HG03575 (cell line): Measurements from ENCODE around the gene KDM4C.
"Not testable (repeated sequence)": the region's sequence is repeated elsewhere in the genome, so short reads cannot be mapped to it uniquely, and the experiment has no call there.

ENCODE experiments used
- ATAC-seq: cut with Tn5 transposase; IDR thresholded peaks from one replicate; pipeline ENCODE4 v1.9.1; 2021; ENCODE audit not compliant: unreplicated experiment, insufficient number of reproducible peaks, low FRiP score; ENCODE audit errors: extremely low read depth

Gene KDM4C

GRCh38 chr9:6757456-6758247 lies at the start of gene KDM4C:
Gene KDM4C (plus strand): TSS chr9:6757973. CDS start chr9:6792989, 35,016 bp downstream.
- peak; percentile 30 for ATAC-seq

DNA sequence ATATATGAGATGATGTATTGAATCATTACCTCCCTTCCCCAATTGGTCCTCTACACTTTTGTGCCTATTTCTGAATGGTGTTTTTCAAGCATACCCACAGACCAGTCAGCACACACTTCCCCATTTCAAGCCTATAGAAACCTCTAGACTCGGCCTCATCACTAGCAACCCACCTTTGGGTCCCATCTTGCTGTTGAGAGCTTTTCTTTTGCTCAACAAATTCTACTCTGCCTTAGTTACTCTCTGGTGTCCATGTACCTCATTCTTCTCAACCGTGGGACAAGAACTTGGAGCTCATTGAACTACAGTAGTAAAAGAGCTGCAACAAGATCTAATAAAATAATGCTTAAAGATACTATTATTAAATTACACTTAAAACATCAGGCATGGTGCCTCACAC lies 49.0 kb upstream of the KDM4C start:
- no peak for ATAC-seq

GRCh38 chr9:6711403-6711802 lies 46.4 kb upstream of the KDM4C start:
- ATAC-seq, result no peak

GRCh38 chr9:6712041-6712440 lies 45.7 kb upstream of the KDM4C start:
- no peak for ATAC-seq

DNA sequence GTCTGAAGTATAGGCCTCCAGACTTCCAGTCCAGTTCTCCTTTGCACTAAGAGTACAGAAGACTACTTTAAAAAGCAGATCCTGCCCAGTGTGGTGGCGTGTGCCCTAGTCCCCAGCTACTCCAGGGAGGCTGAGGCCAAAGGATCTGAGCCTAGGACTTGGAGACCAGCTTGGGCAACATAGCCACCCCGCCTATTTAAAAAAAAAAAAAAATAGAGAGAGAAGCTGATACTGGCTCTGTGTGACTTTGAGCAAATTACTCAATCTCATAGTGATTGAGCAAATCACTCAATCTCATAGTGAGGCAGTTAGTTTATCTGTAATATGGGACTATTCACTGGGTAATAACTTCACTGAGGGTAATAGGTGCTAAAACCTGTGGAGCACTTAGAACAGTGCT lies 43.6 kb upstream of the KDM4C start:
- ATAC-seq, result no peak

DNA sequence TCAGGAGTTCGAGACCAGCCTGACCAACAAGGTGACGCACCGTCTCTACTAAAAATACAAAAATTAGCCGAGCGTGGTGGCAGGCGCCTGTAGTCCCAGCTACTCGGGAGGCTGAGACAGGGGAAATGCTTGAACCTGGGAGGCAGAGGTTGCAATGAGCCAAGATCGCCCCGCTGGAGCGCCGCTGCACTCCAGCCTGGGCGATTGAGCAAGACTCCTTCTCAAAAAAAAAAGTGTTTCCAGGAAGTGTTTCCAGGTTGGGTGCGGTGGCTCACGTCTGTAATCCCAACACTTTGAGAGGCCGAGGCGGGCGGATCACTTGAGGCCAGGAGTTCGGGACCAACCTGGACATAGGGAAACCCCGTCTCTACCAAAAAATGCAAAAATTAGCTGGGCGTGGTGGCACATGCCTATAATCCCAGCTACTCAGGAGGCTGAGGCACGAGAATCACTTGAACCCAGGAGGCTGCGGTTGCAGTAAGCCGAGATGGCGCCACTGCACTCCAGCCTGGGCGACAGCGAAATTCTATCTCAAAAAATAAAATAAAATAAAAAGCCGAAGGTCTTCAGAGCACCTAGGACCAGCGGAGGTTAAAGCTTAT lies 42.5 kb upstream of the KDM4C start:
- not testable (repeated sequence) for ATAC-seq

GRCh38 chr9:6715755-6716643 lies 41.8 kb upstream of the KDM4C start:
- ATAC-seq, result no peak

GRCh38 chr9:6716766-6717165 lies 41.0 kb upstream of the KDM4C start:
- no peak for ATAC-seq

DNA sequence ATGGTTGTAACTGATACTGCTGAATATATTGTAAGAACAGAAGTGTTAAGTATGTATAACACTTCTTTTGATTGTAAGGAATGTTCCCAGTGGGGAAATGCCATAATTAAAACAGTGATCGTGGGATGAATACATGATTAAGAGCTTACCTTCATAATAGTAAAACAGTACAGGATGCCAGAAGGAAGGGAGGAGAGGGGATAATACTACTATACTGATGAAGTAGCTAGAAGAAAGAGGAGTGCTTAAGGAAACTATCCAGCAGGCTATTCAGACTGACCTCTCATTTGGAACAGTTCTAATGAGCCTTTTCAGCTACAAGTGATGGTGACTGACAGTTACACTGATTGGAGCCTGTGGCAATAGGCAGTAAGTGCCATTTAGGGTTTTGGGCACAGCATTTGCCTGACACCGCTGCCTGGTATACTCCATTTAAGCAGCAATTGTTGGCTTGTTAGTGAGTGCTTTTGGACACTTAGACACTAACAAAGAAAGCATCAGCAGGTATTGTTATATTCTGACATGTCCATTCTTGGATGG lies 33.8 kb upstream of the KDM4C start:
- no peak for ATAC-seq

DNA sequence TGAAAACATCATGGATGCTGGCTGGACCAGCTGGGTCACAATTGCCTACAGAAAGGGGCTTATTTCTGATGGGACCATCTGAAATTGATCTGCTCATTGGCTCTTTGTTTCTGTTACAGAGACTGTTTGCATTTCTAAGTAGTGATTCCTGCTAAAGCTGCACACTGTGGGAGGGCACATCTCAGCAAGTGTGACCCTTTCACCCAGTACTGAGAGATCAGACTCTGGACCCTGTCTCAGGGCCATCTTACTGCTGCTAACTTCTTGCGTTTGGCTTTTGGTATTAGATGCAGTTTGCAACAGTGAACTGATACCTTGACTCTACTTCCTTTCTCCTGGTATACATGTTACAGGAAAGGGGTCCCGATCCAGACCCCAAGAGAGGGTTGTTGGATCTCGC lies 24.5 kb upstream of the KDM4C start:
- no peak for ATAC-seq

- ATAC-seq, result no peak
Measured at GRCh38 chr9:6733831-6734230, 23.9 kb upstream of the KDM4C start.

DNA sequence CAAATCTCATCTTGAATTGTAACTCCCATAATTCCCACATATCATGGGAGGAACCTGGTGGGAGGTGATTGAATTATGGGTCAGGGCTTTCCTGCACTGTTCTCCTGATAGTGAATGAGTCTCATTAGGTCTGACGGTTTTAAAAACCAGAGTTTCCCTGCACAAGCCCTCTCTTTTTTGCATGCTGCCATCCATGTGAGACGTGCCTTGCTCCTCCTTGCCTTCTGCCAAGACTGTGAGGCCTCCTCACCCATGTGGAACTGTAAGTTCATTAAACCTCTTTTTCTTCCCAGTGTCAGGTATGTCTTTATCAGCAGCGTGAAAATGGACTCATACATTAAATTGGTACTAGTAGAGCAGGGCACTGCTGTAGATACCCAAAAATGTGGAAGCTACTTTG lies 22.4 kb upstream of the KDM4C start:
- no peak for ATAC-seq

DNA sequence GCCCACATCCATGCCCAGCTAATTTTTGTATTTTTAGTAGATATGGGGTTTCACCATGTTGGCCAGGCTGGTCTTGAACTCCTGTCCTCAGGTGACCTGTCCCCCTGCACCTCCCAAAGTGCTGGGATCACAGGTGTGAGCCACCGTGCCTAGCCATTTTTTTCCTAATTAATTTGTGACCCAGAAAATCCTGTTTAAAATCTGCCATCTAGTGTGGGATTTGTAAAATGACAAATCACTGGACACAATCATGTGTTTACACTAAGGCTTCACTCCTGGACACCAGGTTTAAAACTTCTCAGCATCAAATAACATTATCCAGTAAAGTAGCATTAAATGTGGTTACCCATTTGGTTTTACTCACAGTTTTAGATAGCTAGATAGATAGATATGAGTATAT lies 18.6 kb upstream of the KDM4C start:
- no peak for ATAC-seq

DNA sequence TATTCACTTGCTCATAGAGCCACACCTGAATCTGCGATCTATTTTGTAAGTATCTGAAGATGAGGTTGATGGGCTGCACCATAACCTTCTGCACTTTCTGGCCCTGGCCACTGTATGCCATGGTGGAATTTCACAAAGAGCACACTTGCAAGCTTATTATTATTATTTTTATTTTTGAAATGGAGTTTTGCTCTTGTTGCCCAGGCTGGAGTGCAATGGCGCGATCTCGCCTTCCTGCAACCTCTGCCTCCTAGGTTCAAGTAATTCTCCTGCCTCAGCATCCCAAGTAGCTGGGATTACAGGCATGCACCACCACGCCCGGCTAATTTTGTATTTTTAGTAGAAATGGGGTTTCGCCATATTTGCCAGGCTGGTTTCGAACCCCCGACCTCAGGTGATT lies 8.9 kb upstream of the KDM4C start:
- not testable (repeated sequence) for ATAC-seq

GRCh38 chr9:6754861-6755260 lies 2.9 kb upstream of the KDM4C start:
- not testable (repeated sequence) for ATAC-seq

DNA sequence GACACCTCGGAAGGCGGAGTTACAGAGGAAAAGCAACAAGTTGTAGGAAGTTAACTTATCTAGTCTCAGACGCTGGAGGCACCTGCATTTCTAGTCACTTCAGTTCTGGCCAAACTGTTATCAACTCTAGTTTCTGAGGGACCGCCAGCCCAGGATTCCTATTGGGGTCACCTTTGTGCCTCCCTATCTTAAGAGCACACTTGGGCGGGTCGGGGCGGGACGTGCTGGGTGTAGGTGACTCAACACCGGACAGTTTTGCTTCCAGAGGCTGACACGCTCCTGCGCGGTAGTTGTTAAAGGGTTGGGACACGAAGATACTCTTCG lies 679 bp upstream of the KDM4C start:
- ATAC-seq, result peak; percentile 6

- no peak for ATAC-seq
Measured at GRCh38 chr9:6758248-6758497, 400 bp downstream of the KDM4C start.

- no peak for ATAC-seq
Measured at GRCh38 chr9:6758498-6759184, 868 bp downstream of the KDM4C start.

DNA sequence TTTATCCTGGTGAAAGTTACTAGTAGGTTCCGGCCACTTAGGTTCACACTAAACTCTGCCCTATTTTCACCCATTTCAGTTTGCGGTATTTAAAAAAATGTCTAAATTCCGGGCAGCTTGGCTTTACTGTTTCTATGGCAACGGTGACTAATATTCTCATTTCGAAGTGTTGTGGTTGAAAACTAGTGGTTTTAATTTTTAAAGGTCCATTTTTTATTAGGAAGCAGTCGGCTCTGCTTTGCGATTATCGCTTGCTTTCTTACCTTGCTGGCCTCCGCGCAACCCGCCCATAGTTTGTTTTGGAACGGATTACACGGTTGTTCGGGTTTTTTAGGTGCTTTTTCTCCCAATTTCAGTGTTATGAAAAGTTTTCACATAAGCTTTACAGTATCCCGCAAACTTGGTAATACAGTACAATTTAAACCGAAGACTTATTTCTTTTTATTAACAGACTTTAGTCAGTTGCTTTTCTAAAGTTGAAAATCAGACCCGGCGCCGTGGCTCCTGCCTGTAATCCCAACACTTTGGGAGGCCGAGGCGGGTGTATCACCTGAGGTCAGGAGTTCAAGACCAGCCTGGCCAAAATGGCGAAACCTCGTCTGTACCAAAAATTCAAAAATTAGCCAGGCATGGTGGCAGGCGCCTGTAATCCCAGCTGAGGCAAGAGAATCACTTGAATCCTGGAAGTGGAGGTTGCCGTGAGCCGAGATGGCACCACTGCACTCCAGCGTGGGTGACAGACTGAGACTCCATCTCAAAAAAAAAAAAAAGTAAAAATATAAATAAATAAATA lies 1.6 kb downstream of the KDM4C start:
- ATAC-seq, result no peak
